ENCODE measurements around the gene CD63. TPM values are rescaled to one million over a fixed set of nuclear protein-coding genes. Genes with fewer than 3 reads are reported as not detected.
"Not testable (repeated sequence)": the region's sequence is repeated elsewhere in the genome, so short reads cannot be mapped to it uniquely, and the experiment has no call there.

Gene CD63
- total RNA-seq, 1 donor from 2014 or later = 1,095 TPM

- no peak for TF ChIP-seq CTCF (conservative IDR thresholded peaks at IDR 0.05; ENCODE audit: low read depth, low read length)
- DNase-seq (ENCODE audit: low read depth) = no peak
Measured at GRCh38 chr12:55760663-55761062, 31.9 kb upstream of the CD63 start.

GRCh38 chr12:55758575-55758974, 29.8 kb upstream of the CD63 start:
- H3K4me3 ChIP-seq (ENCODE audit: low read depth, low read length) = not testable (repeated sequence)

More at GRCh38 chr12:55760663-55761062, 31.9 kb upstream of the CD63 start:
- no peak overlapping the region for H3K4me3 ChIP-seq (ENCODE audit: low read depth, low read length)

GRCh38 chr12:55757701-55758100, 28.9 kb upstream of the CD63 start:
- no peak overlapping the region for H3K4me3 ChIP-seq (ENCODE audit: low read depth, low read length)

More at GRCh38 chr12:55758575-55758974, 29.8 kb upstream of the CD63 start:
- DNase-seq (ENCODE audit: low read depth) = not testable (repeated sequence)

GRCh38 chr12:55755246-55755645, 26.4 kb upstream of the CD63 start:
- no peak overlapping the region for H3K4me3 ChIP-seq (ENCODE audit: low read depth, low read length)
- TF ChIP-seq CTCF (conservative IDR thresholded peaks at IDR 0.05; ENCODE audit: low read depth, low read length) = no peak
- no peak for DNase-seq (ENCODE audit: low read depth)

More at GRCh38 chr12:55757701-55758100, 28.9 kb upstream of the CD63 start:
- no peak for TF ChIP-seq CTCF (conservative IDR thresholded peaks at IDR 0.05; ENCODE audit: low read depth, low read length)
- DNase-seq (ENCODE audit: low read depth) = no peak

- no peak for DNase-seq (ENCODE audit: low read depth)
- no peak for TF ChIP-seq CTCF (conservative IDR thresholded peaks at IDR 0.05; ENCODE audit: low read depth, low read length)
- no peak overlapping the region for H3K4me3 ChIP-seq (ENCODE audit: low read depth, low read length)
Measured at GRCh38 chr12:55748230-55748993, 19.6 kb upstream of the CD63 start.

- DNase-seq (ENCODE audit: low read depth) = no peak
- TF ChIP-seq CTCF (conservative IDR thresholded peaks at IDR 0.05; ENCODE audit: low read depth, low read length) = no peak
- no peak overlapping the region for H3K4me3 ChIP-seq (ENCODE audit: low read depth, low read length)
Measured at GRCh38 chr12:55746913-55747231, 18.1 kb upstream of the CD63 start.

- no peak for DNase-seq (ENCODE audit: low read depth)
- TF ChIP-seq CTCF (conservative IDR thresholded peaks at IDR 0.05; ENCODE audit: low read depth, low read length) = no peak
- H3K4me3 ChIP-seq (ENCODE audit: low read depth, low read length) = no peak overlapping the region
Measured at GRCh38 chr12:55746174-55746912, 17.5 kb upstream of the CD63 start.

Measured in epithelial cell of proximal tubule (primary cell).